Forelimb muscle (tissue), 1 donor: ENCODE data around the gene IL6. TPM values are rescaled to one million over a fixed set of nuclear protein-coding genes. Genes with fewer than 3 reads are reported as not detected.
"Not testable (repeated sequence)": the region's sequence is repeated elsewhere in the genome, so short reads cannot be mapped to it uniquely, and the experiment has no call there.

Source experiments
- DNase-seq: peaks from one replicate; pipeline ENCODE4 v3.0.0-alpha.2; 2013; ENCODE audit warnings: low read depth
- polyA plus RNA-seq: library from polyadenylated mRNA; unstranded; fragments of 120-200 nt; gene quantifications from one replicate; pipeline ENCODE4 v1.2.1, GENCODE V29; 2013; ENCODE audit not compliant: insufficient read length

The IL6 gene
- not detected for polyA plus RNA-seq

- no peak for DNase-seq
These were observed at the start of gene IL6 for GRCh38 chr7:22726907-22727713. IL6 (plus strand) TSS chr7:22727200; CDS start chr7:22727263, 63 bp downstream.

DNA sequence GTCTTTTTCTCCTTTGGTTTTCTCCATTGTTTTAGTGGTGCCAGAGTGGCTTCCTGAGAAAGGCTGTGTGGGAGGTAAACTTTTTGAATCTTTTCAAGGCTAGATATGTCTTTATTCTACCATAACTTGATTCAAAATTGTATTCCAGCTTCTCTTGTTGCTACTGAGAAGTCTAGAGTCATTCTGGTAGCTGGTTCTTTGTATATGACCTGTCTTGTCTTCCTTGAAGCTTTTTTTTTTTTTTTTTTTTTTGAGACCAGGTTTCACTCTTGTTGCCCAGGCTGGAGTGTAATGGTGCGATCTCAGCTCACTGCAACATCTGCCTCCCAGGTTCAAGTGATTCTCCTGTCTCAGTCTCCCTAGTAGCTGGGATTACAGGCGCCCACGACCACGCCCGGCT, 49.7 kb upstream of the IL6 start:
- DNase-seq: not testable (repeated sequence)

- DNase-seq: no peak
These were observed 49.3 kb upstream of the IL6 start for GRCh38 chr7:22677680-22678079.

DNA sequence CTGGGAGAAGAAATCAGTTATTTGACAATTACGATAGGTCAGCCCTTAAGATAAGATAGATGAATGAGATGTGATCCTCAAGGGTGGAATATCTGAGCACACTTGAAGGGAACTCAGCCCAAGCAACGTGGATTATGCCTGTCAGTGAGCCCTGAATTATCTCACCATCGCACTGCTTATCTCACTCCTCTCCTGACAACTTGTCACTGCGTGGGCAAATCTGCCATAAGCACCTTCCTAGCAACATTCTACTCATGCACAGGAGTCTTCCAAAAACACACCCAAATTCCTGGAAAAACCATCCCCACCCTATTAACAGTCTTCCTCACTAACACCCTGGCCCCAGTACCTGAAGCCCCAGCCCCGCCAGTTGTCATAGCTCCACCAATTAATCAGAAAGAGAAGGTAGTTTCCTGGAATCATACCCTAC, 46.5 kb upstream of the IL6 start:
- DNase-seq: no peak

DNA sequence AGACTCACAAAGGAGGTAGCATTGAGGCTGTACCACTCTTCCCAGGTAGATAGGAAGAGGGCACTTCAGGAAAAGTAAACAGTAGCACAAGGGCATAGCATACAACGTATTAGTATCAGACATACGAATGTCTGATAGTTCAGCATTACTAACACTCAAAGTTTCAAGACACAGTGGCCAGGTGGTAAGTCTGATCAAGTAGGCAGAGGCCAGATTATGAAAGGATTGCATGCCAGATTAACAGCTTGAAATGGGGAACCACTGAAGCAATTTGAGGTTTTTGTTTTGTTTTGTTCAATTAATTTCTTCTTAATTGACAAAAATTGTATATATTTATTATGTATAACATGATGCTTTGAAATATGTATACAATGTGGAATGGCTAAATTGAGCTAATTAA, 45.7 kb upstream of the IL6 start:
- no peak for DNase-seq

GRCh38 chr7:22681852-22682657, 44.9 kb upstream of the IL6 start:
- DNase-seq: no peak

DNA sequence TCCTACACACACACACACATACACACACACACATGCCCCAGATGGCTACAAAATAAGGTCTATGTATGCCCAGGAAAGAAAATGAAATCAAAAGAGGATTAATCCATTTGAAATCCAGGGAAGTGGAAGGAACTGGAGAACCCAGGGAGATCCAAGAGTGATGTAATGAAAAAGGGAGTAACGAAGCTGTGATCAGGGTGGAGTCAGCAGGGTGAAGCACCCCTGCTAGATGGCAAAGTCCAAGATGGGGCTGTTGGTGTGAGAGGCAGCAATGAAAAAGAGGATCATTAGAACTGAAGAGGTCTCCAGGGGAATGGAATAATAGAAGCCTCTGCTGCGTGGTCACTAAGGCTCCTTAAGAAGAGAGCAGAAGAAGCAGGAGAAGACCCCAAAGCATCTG, 43.6 kb upstream of the IL6 start:
- no peak for DNase-seq

DNA sequence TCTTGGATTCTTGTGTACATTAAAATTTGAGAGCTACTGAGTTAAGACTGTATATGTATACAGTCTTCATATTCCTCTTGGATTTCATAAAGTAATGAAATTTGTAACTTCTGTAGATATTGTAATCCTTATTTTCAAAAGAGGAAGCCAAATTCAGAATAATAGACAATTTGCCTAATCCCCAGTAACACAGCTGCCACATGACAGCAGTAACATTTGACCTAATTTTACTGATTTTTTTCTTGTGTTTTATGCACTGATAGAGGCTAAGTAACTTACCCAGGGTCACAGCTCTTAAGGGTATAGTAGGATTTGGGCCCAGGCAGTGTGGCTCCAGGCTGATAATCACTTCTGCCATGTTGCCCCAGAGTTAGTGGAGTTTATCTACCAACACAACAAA, 40.4 kb upstream of the IL6 start:
- no peak for DNase-seq

- no peak for DNase-seq
These were observed 38.9 kb upstream of the IL6 start for GRCh38 chr7:22688084-22688483.

DNA sequence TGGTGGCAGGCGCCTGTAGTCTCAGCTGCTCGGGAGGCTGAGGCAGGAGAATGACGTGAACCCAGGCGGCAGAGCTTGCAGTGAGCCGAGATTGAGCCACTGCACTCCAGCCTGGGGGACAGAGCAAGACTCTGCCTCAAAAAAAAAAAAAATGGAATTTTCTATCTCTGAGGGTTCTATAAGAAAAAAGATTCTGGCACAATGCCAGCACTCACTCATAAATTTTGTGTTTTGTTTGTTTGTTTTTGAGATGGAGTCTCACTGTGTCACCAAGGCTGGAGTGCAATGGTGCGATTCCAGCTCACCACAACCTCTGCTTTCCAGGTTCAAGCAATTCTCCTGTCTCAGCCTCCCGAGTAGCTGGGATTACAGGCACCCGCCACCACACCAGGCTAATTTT, 38.1 kb upstream of the IL6 start:
- not testable (repeated sequence) for DNase-seq

DNA sequence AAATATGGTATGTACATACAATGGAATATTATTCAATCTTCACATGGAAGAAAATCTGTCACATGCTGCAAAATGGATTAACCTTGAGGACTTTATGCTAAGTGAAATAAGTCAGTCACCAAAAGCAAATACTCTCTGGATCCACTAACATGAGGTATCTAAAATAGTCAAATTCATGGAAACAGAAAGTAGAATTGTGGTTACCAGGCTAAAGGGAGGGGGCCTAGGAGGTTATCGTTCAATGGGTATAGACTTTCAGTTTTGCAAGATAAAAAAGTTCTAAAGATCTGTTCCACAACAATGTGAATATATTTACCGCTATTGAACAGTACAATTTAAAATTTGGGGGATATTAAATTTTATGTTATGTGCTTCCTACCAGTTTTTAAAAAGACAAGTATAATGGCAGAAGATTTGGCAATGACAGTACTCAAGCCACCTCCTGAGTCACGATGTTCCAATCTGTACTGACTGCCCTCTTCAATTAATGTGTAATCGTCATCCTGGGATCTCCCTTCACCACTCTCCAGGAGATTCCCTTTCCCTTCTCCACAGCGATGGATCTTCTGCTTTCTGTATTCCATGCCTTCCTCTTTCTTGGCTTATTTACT, 32.3 kb upstream of the IL6 start:
- DNase-seq: no peak

DNA sequence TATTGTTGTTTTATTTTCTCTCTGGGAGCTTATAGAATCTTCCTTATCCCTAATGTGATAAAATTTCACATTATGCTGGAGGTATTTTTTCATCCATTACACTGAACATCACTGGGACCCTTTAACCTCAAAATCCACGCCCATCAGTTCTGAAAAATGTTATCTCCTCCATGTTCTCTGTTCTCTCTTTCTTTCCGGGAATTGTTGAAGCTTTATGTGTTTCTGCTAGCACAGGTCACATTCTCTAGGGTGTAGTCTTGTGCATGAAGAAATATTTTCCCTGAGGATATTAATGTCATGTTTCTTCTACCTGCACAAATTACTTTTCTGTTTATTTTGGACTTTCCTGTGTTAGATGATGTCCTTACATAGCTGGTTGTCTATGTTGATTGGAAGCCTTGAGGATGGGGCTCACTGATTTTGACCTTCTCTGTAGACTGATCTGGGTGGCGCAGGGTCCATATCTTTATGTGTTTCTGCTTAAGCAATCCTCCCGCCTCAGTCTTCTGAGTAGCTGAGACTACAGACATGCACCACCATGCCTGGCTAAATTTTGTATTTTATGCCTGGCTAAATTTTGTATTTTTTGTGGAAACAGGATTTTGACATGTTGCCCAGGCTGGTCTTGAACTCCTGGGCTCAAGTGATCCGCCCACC, 31.4 kb upstream of the IL6 start:
- no peak for DNase-seq

DNA sequence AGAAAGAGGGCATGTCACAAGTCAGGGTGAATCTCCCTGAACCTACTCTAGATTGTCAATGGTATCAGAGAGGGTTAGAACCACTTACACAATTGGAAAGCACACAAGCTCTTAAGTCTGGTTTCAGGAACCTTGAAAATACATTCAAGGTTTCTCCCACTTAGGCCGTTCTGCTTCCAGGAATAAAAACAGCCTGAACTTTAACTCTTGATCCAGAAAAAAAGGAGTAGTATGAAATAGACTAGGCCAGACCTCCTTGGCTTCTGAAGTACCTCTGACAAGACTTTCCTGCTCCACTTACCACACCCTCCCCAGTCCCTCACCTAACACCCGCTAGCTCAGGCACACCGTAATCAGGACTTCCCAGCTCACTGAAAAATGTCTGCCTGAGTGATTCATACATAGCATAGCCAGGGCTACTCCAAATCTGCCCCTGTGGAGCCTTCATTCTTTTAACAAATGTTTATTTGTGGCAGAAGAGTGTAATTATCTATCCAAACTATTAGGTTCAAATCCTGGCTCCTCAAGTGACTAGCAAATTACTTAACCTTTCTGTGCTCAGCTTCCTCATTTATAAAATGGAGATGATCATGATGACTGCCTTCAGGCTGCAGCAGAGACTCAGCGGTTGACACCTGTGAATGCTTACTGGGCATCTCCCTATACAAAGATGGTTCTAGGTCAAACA, 30.3 kb upstream of the IL6 start:
- no peak for DNase-seq

- DNase-seq: no peak
These were observed 29.6 kb upstream of the IL6 start for GRCh38 chr7:22697322-22697859.

DNA sequence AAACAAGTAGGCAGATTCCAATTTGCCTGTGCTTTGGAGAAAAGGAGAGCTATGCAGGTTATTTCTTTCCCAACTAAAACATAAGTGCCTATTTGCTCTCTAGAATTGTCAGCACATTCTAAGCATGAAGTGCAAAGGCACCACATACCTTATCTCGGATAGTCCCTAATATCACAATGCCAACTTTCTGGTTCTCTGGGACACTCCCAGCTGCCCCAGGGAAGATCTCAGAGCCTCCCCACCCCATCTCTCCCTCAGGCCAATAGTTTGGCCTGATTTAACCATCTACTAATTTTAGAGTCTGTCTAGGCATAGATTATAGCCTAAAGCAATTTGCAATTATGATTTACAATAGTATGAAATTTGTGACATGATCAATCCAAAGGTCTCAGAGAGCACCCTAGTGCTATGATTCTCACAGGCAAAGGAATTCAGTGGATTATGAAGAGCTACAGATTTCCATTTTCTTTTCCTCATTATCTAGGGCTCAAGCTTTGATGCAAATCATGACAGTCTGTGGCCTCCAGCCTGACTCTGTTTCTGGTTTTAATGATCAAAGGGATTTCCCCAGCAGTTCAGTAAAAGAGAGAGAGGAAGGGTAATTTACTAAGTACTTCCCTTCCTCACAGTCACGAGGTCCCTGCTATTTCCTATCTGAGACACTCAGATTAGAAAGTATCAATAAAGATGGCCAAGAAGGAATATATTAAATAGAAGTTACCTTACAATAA, 29.0 kb upstream of the IL6 start:
- DNase-seq: no peak

DNA sequence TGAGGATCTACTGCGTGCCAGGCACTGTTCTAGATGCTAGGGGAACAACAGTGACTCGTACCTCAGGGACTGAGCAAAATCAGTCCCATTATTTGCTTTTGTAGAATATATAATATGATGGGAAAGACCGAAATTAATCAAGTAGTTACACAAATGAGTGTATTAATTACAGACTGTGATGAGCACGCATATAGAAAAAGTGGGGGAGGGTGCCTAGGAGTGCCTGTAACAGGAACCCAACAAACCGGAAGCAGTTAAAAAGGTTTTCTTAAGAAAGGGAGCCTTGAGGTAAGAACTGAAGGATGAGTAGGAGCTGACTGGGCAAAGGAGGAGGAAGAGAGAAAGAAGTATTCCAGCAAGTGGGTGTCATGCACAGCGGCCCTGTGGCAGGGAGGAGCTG, 28.2 kb upstream of the IL6 start:
- DNase-seq: no peak

DNA sequence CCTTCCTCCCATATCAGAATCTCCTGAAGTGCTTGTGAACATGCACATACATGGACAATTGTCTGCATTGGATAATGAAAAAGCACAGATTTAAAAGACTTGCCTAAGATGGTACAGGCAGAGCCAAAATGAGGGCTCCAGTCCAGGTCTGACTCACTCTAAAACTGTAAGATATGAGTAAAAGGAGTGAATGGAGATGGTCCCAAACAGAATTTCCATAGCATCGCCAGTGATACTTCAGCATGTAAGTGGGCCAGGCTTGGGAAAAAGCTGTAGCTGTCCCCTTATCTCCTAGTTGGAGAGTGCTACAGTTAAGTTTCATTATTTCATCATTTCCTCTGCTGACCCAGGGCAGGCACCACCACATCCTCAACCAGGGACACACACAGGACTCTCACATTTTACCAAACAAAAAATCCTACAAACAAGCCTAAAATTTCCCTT, 26.4 kb upstream of the IL6 start:
- no peak for DNase-seq

- no peak for DNase-seq
These were observed 24.5 kb upstream of the IL6 start for GRCh38 chr7:22702516-22702915.

GRCh38 chr7:22703107-22703855, 23.7 kb upstream of the IL6 start:
- not testable (repeated sequence) for DNase-seq
